DMS153 treated with DMSO at 0.1 percent for 48 hours (cell line): ENCODE data around the gene SPIRE1.
"Not testable (repeated sequence)": the region's sequence is repeated elsewhere in the genome, so short reads cannot be mapped to it uniquely, and the experiment has no call there.

ENCODE experiments used
- DNase-seq: peaks from one replicate; lab custom pipeline; 2025; ENCODE audit not compliant: unreplicated experiment; lab: John Stamatoyannopoulos, UW

SPIRE1 gene

DNA sequence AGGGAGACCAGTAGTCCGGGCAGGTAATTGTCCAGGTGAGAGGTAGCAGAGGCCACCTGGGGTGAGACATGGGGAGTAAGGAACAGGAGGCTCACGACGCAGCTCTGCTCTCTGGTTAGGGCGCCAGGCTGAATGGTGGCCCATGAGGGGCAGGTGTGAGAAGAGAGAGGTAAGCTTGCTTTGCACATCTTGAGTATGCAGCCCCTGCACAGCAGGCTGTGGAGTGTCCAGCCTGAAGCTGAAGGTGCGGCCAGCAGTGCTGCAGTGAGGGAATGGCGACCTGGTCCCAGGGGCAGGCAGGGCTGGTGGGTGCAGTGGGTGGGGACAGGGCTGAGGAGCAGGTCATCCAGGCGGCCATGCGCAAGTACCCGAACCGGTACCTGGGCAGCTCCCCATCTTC is 234.5 kb downstream of the SPIRE1 start:
- no peak for DNase-seq

- DNase-seq = no peak
Measured at GRCh38 chr18:12422936-12423335, 235.0 kb downstream of the SPIRE1 start.

DNA sequence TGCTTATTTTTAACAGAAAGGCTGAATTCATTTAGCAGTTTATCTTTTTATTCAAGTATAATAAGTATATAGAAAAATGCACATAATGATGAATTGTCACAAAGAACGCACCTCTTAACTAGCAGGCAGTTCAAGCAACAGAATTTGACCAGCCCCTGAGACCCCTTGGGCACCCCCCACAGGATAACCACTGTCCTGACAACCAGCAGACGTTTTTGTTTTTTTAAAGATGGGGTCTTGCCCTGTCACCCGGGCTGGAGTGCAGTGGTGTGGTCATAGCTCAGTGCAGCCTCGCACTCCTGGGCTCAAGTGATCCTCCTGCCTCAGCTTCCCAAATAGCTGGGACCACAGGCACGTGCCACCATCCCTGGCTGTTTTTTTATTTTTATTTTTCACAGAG is 236.2 kb downstream of the SPIRE1 start:
- no peak for DNase-seq

DNA sequence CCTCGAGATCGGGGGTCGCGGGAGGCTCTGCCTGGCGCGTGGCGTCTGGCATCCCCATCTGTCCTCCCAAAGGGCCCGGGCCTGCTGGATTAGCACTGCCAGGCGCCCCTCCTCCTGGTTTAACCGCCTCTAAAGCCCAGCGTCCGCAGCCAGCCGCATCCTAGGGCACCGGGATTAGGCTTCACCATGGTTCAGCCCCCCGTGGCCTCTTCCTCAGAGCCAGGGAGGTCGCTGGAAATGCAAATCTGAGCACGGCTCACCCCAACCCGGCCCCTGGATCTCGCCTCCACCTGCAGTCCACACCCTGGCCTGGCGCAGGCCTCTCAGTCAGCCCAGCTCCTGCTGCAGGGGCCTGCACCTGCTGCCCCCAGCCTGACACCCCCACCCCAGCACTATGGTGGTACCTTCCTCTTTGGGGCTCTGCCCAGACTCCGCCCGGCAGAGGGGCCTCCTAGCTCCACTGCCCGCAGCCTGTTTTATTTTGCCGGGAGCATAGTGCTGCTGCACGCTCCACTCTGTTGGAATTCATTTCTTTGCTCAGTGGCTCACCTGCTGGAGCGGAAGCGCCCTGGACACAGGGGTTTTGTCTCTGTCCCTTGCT is 237.0 kb downstream of the SPIRE1 start:
- no peak for DNase-seq

GRCh38 chr18:12417687-12418086 is 240.2 kb downstream of the SPIRE1 start:
- DNase-seq = no peak

DNA sequence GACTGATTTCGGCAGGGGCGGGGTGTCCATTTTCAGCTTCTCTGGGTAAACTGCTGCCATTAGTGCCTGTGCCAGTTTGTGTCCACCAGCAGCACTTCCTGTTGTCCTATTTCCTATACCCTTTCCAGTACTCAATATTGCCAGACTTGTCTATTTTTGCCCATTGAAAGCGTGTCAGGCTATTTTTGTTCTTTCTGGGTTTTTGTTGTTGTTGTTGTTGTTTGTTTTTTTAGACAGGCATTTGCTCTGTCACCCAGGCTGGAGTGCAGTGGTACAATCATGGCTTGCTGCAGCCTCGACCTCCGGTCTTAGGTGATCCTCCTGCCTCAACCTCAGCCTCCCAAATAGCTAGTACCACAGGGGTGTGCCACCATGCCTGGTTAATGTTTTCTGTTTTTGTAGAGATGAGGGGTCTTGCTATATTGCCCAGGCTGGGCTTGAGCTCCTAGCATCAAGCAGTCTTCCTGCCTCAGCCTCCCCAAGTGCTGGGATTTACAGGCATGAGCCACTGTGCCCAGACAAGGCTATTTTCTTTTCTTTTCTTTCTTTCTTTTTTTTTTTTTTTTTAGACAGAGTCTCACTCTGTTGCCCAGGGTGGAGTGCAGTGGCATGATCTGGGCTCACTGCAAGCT is 241.7 kb downstream of the SPIRE1 start:
- DNase-seq = no peak

- no peak for DNase-seq
Measured at GRCh38 chr18:12411456-12411855, 246.5 kb downstream of the SPIRE1 start.

GRCh38 chr18:12410747-12411146 is 247.2 kb downstream of the SPIRE1 start:
- DNase-seq = not testable (repeated sequence)

DNA sequence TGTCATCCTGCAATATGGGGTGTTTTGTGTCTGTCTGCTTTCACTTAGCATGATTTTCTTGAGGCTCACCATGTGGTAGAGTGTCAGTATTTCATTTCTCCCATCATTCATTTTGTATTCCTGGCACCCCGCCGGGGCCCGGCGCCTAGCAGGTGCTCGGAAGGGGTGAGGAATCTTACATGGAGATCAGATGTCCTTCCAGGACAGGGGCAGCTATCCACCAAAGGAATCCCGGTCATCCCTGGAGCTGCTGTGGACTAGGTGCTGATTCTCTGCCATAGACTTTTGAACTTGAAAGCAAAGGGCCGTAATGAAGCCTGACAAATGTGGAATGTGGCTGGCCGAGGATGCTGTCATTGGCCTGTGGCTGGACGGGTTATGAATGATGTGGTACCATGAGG is 247.8 kb downstream of the SPIRE1 start:
- DNase-seq = no peak

DNA sequence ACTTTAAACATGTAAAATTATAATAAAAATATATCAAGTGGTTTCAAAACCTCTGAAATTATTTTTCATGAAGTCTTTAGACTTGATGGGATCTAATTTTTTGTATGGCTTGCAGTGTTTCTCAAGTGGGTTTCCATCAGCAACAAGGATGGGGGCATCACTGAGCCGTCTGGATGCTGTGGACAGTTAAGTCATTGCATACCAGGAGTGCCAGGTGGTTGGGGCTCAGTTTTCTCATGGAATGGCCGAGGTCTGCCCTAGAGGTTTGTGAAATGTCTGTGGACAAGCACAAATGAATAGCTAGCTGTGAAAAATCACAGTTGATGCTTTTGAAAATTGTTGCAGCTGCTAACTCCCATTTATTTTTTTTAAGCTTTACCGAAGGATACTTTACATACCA is 248.4 kb downstream of the SPIRE1 start:
- no peak for DNase-seq

GRCh38 chr18:12408247-12408869 is 249.5 kb downstream of the SPIRE1 start:
- DNase-seq = no peak

DNA sequence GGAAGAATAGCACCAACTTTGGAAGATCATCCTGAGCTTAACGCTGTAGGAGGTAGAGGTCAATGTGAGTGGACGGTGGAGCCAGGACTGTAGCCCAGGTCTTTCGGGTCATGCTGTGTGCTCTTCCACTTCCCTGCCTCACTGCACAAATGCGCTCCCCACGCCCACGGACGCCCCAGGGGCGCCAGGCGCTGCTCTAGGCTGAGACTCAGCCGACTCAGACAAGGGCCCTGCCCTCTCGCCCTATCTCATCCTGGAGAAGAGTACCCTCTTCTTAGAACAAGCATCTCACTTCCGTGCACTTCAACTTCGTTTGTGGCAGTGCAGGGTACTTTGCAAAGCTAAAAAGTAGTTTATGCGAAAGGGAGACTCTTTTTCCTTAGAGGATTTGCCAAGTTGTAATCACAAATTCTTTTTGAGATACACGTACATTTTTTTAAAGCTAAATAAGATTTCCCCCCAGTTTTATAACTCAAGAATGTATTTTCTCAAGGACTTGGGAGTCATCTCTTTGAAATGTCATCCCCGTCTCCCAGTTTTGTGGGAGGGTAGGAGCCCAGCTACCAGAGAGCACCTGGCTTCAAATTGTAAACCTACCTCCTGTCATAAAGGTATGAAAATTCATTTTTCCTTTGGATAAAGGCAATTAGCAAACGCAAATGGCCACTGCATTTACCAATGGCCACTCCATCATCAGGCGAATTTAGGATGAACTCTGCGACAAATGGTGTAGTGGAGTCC is 251.4 kb downstream of the SPIRE1 start:
- DNase-seq = no peak

DNA sequence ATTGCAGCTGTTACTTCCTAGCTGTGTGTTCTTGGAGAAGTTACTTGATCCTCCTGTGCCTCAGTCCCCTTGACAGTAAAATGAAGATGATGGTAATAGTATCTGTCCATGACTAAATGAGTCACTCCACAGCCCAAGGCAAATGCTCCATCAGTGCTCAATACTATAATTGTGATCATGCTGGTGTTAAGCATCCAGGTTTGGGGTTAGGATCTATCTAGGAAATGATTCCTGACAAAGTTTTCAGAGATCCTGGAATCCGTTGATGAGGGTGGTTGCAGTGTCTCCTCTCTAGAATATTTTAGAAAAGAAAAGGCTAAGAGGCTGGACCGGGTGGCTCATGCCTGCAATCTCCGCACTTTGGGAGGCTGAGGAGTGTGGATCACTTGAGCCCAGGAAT is 252.8 kb downstream of the SPIRE1 start:
- no peak for DNase-seq

DNA sequence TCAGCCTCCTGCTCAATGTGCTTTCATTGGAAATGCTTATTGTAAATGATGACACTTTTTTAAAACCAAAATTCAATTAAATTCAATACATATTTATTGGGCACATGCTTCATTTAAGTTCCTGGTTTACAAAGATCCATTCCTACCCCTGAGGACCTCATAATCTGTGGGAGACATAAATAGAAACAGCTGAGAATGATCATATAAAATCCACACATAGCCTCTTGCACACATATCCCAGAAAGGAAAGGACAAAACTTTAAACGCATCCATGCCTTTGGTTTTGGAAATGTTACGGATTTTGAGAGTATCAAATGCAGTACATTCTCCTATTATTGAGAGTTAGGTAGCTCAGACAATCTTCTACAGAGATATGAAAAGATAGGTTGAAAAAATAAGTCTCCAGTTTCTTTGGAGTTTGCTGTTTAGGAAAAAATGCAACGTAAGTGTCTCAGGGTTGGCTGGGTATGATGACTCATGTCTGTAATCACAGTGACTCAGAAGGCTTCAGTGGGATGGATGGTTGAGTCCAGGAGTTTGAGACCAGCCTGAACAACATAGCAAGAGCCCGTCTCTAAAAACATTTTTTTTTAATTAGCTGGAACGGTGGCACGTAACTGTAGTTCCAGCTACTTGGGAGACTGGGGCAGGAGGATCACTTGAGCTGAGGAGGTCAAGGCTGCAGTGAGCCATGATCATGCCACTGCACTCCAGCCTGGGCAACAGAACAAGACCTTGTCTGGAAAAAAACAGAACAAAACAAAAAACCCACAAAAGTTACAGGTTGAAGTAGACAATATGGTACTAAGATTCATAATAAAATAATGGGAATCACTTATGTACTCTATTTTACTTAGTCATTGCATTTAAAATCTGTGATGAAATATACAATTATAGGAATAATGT is 254.1 kb downstream of the SPIRE1 start:
- no peak for DNase-seq

DNA sequence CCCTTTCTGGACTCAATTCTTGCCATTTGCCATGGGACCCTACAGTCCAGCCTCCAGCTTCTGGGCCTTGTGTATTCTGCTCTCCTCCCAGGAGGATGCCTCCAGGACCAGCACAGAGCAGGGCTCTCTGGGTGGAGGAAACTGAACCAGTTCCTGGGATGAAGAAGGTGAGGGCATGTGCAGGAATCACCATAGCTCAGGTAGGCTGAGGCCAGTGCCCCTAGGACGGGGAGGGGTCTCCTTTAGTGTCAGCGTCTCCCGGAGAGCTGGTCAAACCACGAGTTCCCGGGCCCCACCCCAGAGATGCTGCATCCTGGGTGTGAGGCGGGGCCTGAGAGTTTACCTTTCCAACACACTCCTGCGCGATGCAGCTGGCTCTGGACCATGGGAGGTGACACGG is 256.0 kb downstream of the SPIRE1 start:
- no peak for DNase-seq

- no peak for DNase-seq
Measured at GRCh38 chr18:12399231-12399630, 258.7 kb downstream of the SPIRE1 start.

- DNase-seq = no peak
Measured at GRCh38 chr18:12398625-12399024, 259.3 kb downstream of the SPIRE1 start.

- no peak for DNase-seq
Measured at GRCh38 chr18:12397793-12398192, 260.1 kb downstream of the SPIRE1 start.

DNA sequence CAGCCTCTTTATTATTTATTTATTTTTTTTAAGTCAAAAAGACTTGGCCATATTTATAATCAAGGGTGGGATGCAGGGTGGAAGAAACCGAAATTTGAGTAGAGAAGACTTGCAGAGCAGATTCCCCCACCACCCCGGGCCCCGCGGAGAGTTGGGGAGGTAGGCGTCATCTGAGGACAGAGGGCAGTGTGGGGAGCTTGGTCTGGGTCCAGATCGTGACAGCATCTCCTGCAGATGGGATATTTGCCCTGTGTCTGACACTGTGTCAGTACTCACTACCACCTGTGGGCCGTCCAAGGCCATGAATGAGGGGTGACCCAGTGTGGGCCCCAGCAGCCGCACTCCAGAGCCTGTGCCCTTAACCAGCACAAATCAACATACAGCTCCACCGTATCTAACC is 260.7 kb downstream of the SPIRE1 start:
- no peak for DNase-seq
